Measurements from ENCODE around the gene MTMR1.

Gene MTMR1

GRCh38 chrX:150762258-150763165 is 69.3 kb downstream of the MTMR1 start:
- DNase-seq (ENCODE audit: low spot score): no peak

- DNase-seq (ENCODE audit: low spot score): no peak
Observed at GRCh38 chrX:150763303-150763797, 70.2 kb downstream of the MTMR1 start.

- no peak for DNase-seq (ENCODE audit: low spot score)
Observed at GRCh38 chrX:150763810-150764209, 70.6 kb downstream of the MTMR1 start.

GRCh38 chrX:150765237-150765636 is 72.0 kb downstream of the MTMR1 start:
- DNase-seq (ENCODE audit: low spot score): no peak

- DNase-seq (ENCODE audit: low spot score): no peak
Observed at GRCh38 chrX:150765782-150766350, 72.7 kb downstream of the MTMR1 start.

- DNase-seq (ENCODE audit: low spot score): no peak
Observed at GRCh38 chrX:150766351-150767044, 73.3 kb downstream of the MTMR1 start.

GRCh38 chrX:150767045-150767395 is 73.8 kb downstream of the MTMR1 start:
- DNase-seq (ENCODE audit: low spot score): no peak

- no peak for DNase-seq (ENCODE audit: low spot score)
Observed at GRCh38 chrX:150767475-150768131, 74.4 kb downstream of the MTMR1 start.

GRCh38 chrX:150768132-150768485 is 74.9 kb downstream of the MTMR1 start:
- DNase-seq (ENCODE audit: low spot score): no peak

GRCh38 chrX:150768580-150769190 is 75.5 kb downstream of the MTMR1 start:
- DNase-seq (ENCODE audit: low spot score): peak; percentile 59

- no peak for DNase-seq (ENCODE audit: low spot score)
Observed at GRCh38 chrX:150769408-150769807, 76.2 kb downstream of the MTMR1 start.

- no peak for DNase-seq (ENCODE audit: low spot score)
Observed at GRCh38 chrX:150770623-150771022, 77.4 kb downstream of the MTMR1 start.

GRCh38 chrX:150771116-150771515 is 77.9 kb downstream of the MTMR1 start:
- no peak for DNase-seq (ENCODE audit: low spot score)

GRCh38 chrX:150772150-150772970 is 79.2 kb downstream of the MTMR1 start:
- DNase-seq (ENCODE audit: low spot score): peak; percentile 57

- DNase-seq (ENCODE audit: low spot score): no peak
Observed at GRCh38 chrX:150773117-150773516, 79.9 kb downstream of the MTMR1 start.

- no peak for DNase-seq (ENCODE audit: low spot score)
Observed at GRCh38 chrX:150773634-150774033, 80.4 kb downstream of the MTMR1 start.

GRCh38 chrX:150774798-150775568 is 81.8 kb downstream of the MTMR1 start:
- peak; percentile 83 for DNase-seq (ENCODE audit: low spot score)

- DNase-seq (ENCODE audit: low spot score): no peak
Observed at GRCh38 chrX:150775569-150776350, 82.6 kb downstream of the MTMR1 start.

GRCh38 chrX:150777328-150777992 is 84.3 kb downstream of the MTMR1 start:
- no peak for DNase-seq (ENCODE audit: low spot score)
